Dedifferentiated amniotic fluid mesenchymal stem cell (primary cell): ENCODE data around the gene KRT3.
"Not testable (repeated sequence)": the region's sequence is repeated elsewhere in the genome, so short reads cannot be mapped to it uniquely, and the experiment has no call there.

Experiments used
- DNase-seq: peaks from one replicate; pipeline ENCODE4 v3.0.0-alpha.2; 2016; ENCODE audit errors: extremely low spot score

KRT3 gene

DNA sequence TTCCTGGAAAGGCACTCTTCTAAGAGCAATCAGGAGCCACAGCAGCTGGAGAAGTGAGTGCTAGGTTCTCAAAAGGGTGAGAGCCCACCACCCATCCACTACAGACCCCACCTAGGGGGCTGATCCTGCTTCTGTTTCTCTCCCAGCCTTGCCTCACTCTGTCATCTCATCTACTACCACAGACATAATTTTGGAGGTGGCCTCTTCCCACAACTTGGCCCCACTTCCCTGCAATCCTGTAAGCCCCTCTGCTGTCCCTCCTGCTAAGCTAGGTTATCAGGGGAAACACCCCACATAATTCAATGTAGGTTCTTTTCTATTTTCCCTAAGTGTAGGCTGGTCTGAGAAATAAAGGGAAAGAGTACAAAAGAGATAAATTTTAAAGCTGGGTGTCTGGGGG is 35.3 kb downstream of the KRT3 start:
- no peak for DNase-seq

DNA sequence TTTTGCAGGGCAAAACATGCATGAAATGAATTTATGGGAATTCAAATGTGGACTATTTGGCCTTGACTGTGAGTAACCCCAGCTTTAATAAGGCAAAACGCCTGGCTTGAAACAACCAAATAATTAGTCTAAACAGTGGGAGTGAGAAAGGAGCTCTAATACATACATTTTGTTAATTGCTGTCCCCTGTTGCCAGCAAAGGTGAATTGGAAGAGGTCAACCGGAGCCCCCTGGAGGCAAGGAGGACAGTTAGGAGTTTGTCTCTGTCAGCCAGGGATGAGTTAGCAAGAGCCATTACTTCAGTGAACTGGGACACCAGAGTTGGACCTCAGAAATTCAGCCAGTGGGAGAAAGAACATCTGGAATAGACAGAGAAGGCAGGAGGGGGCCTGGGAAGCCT is 36.2 kb downstream of the KRT3 start:
- DNase-seq: no peak

DNA sequence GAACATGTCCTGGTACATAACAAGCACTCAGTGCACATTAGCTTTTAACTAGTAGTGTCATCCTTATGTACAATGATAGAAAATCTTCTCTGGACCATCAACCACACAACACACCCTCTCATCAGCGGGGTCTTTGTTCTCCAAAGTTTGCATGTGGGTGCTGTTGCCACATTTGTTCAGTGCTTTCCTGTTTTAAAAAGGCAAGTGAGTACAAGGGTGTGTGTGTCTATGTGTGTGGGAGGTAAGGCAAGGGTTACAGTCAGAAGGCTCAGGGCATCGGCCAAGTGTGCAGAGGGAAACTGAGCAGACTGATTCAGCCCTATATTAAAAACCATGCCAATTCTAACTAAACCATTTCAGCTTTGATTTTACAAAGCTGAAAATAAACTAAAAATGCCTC is 36.7 kb downstream of the KRT3 start:
- no peak for DNase-seq

DNA sequence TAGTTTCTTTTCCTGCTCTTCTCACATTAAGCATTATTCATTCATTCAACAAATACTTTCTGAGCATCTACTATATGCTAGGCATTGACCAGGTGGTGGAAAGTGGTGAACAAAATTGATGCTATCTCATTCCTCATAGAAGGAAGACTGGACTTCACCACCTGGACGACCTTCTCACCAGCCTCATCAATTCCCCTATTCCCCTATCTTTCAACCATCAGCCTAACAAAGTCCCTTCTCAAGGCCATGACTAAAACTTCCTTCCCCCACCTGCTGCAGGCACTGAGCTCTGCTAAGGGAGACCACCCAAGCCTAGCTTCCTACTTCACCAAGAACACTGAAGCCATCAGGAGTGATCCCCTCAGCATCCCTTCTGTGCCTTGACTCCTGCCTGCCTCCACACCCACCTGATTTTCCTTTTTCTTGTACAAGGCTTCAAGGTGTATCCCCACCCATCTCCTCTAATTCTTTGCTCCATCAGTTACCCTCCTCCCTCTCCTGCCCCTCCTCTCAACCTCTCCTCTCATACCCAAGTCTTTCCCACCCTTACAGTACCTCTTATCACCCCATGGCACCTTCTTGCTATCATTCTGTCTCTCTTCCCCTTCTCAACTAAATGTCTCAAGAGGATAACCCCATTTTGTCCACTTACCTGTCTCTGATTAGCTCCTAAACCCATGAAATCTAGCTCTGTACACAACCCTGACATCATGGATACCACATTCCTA is 38.3 kb downstream of the KRT3 start:
- DNase-seq: no peak

DNA sequence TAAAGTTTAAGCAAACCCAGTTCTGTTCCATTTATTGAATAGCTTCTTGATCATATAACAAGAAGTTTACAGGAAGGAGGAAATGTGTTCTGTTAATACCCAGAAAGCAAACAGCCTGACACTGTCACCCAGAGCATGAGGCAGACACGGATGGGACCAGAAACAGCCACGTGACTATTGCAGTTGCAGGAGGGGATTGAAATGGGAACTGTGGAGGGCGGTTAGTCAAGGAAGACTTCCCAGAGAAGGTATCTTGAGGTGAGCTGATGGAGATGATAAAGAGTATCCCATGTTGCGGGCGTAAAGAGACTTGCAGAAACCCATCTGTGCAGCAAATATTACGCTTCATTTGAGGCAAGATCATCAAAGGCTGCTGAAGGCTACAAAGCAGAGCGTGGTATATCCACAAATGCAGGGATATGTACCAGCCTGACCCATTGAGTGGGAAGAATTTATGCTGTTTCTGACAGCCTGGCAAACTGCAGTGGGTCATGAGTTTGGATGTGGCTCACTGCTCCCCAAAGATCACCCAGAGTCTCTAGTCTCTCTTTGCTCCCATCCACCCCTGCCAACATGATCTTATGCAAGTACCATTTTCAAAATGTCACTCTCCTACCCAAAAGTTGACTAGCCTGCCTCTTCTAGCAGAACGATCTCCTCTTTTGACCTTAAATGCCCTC is 39.5 kb downstream of the KRT3 start:
- no peak for DNase-seq

DNA sequence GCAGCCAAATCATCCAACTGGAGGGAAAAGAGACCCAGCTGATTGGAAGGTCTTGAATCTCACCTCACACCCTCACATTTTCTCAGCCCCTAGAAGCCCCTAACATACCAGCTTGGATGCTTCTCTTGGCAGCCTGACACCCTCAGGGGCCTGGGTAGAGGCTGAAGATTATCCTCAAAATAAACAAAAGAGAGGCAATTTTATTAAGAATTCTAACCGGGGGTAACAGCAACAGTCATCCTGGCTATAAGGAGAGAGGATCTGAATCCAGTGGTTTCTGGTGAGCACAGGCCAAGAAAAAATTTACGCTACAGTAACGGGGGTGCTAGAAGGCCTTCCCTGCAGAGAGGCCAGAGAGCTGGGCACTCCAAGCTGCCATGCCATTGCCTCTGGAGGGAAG is 40.4 kb downstream of the KRT3 start:
- DNase-seq: no peak

DNA sequence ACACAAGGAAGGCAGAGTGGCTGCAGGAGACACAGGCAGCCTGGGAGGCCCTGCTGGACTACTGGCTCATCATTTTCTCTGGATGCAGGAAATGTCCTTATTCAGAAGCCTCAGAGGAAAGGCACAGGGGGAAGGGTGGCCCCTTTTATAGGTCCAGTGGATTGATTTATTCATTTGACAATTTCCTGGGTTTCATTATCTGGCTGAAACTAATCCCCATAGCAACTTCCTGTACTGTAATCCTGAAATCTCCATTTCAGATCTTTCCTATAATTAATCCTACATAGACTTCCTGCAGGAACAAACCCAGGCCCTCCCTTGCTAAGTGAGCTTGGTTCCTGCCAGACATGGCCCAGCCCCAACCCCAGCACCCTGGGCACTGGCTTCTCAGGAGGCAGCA is 41.8 kb downstream of the KRT3 start:
- DNase-seq: no peak

DNA sequence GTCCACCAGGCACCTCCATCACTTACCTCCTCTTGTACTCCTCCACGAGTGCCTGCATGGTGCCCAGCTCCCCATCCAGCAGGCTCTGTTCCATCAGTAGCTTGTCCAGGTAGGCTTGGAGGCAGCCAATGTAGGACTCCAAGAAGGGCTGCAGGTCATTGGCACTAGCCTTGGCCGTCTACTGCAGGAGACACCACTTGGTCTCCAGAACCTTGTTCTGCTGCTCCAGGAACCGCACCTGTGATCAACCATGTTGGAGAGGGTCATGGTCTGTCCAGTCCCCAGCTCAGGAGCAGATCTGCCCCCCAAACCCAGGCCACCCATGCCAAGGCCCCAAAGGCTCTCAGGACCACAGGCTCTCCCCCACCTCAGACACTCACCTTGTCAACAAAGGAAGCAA is 42.6 kb downstream of the KRT3 start:
- no peak for DNase-seq

DNA sequence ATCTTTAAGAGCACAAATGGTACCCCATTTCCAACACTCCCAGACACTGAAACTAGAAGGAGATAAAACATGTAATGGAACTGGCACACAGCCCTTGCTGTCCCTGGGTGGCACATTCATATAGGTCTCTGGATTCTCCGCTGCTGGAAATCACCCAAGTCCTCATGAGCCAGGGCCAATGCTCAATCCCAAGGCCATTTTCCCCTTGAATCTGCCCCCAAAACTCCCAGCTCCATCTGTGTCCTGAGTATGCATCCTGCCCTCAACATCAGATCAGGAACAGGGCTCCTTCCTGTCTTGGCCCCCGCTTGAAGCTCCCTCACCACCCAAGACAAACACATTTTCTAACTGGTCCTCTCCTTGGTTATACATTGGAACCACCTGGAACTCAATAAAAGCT is 43.4 kb downstream of the KRT3 start:
- DNase-seq: no peak

DNA sequence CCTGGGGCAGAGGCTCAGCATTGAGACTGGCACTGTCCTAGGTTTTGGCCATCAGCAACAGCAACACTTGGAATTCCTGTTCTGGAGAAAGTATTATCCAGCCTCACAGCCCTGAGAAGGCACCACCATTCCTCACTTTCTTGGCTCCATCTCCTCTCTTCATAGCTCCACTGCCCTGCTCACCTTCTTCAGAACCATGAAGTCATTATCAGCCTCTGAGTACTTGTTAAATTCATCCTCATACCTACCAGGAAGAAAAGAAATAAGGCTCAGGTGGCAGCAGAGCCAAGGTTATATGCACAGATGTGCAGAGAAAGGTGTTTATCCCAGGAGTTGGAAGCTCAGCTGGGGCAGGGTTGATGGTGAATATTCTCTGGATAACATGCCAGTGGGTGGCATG is 44.1 kb downstream of the KRT3 start:
- DNase-seq: no peak

DNA sequence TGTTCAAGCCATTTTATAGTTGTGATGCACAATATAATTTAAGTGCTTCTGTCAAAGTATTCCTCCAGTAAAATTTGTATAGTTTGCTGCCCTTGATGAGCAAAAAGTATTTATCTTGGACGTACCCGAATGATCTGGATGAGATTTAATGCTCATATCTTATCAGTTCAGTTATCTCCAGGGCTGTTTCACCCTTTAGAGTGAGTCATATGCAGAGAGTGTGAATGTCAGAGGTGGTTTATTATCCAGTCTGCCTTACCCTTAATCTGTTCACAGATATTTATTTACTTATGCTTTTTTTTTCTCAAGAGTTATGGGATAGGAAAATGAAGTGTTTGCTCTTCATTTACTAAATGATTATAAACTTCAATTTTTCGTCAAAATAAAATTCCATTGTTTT is 45.4 kb downstream of the KRT3 start:
- DNase-seq: not testable (repeated sequence)

DNA sequence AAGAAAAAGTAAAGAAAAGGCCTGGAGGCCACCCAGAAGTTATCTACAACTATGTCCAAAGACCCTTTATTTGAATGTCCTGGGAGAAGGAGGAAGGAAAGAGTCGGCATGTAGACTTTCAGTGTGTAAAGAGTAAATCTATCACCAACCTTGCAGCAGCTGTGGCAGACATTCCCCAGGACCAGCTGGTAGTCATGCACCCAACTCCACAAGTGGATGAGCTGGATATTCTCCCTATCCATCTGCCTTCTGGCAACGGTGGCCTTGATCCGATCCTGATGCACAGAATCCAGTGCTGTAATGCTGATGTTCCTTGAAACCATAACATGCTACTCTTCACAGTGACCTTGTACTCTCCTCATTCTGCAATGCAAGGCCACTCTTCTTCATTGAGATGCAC is 46.1 kb downstream of the KRT3 start:
- no peak for DNase-seq

DNA sequence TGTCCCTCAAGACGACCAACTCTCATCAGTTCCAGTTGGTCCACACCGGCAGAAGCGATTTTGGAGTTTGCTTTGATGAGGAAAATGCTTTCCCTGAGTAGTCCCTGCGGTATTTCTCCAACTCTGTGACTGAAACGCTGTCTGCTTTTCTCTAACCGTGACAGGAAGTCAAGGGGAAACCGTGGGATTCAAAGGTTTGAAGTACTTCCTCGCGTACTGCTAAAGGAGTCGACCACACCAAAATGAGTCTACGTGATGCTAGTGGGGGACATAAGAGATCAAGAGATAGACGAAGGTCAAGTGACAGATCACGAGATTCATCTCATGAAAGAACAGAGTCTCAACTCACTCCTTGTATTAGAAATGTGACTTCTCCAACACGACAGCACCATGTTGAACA is 47.3 kb downstream of the KRT3 start:
- no peak for DNase-seq

DNA sequence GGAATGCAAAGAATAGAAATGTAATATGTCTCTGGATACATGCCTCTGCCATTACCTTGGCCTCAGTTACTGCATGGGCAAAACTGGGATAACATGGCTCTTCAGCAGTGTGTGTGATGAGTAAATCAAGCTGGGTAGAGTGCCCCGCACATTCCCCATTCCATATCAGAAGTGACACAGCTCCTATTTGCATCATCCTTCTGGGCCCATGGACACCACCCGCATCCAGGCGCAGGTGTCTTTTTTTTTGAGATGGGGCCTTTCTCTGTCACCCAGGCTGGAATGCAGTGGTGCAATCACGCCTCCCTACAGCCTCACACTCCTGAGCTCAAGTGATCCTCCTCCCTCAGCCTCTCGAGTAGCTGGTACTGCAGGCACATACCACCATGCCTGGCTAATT is 50.4 kb downstream of the KRT3 start:
- no peak for DNase-seq

DNA sequence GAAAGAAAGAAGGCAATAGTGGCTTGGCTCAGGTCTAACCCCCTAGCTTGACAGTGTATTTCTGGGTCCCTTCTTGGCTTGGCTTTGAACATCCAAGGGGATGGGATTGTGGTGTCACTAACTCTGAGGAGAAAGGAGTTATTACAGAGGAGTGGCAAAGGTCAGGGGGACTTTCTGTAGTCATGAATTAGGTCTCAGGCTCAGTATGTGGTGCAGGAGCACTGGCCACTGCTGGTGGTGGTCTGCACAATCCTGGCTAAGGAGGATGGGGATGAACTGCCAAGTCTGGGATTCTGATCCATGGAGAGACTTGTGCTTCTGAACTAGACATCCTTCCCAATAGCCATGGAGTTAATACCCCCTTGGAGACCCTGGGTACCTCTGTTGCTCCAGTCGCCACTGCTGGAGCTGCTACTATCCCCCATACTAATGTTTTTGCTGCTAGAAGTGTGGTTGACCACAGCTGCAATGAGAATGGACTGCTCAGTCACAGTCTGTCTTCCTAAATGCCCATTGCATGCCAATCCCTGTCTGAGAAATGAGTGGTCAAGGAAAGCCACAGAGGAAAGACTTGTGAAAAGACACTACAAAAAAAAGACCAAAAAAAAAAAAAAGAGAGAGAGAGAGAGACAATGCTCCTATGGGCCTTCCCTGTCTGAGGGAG is 51.3 kb downstream of the KRT3 start:
- DNase-seq: no peak

DNA sequence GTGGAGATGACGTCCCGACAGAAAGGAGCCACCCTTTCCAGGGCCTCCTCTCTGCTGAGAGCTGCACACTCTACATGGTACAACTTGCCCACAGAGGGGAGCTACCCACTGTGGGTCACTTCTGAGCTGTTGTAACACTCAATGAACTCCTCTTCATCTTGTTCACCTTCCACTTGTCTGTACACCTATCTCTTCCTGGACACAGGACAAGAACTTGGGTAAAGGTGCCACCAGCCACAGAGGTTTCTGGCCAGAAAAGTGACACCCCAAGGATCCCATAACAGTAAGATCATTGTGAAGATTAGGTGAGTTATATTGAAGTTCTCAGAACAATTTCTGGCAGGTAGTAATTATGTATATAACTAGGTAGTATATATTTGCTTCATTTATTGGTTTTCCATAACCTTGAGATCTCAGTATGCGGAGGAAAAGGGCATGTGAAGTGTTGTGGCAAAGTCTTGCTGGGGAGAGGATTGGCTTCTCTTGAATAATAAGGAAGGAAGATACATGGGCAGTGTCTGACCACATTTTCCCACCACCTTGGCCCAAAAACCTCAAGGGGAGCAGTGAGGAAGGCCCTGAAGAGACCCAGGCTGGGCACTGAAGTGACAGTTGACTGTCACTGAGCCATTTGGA is 53.0 kb downstream of the KRT3 start:
- no peak for DNase-seq

DNA sequence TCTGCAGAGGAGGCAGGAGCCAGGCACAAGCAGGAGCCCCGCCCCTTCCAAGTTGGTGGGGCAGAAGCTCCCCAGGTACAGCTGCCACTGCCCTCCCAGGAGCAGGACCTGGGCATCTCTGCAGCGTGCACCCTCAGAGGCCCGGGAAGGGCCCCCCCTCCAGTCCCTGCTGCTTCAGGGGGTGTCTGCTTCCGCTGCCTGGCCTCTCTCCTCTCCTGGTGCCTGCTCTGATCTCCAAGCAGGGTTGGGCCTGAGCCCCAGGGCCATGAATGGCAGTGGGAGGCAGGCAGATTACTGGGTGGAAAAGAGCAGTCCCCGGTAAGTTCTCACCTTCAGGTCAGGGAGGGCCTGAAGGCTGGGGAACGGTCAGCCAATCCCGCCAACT is 53.7 kb downstream of the KRT3 start:
- DNase-seq: no peak

DNA sequence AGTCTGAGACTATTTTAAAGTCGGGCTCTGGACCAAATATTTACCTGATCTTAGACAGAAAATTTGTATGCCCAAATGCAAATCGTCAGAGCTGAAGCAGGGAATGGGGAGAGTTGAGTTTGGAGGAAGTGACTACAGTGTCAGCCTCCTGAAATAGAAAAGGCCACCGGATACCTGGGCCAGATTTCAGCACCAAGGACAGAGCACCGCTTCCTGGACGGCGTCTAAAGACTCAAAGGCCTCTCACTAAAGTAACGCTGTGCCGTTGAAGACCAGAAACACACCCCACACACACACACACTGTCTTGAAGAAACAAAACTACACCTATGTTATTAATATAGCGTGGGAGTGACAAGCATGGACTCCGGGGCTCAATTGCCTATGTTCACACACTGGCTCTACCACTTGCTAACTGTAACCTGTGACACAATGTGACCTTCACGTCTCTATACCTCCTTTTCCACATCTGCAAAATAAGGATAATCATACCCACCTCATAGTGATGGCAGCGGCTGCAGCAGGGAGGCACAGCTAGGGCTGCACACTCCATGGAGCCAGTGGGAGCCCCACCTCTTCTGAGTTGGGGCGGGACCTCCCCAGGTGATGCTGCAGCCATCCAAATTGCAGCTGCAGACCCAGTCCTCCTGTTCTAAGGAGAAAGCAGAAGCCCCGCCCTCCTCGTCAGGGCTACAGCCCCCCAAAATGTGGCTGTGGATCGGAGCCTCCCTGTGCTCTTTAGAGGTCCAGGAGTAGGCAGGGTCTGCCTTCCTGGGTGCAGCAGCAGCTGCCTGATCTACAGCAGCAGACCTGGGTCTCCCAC is 54.3 kb downstream of the KRT3 start:
- peak; percentile 20 for DNase-seq

DNA sequence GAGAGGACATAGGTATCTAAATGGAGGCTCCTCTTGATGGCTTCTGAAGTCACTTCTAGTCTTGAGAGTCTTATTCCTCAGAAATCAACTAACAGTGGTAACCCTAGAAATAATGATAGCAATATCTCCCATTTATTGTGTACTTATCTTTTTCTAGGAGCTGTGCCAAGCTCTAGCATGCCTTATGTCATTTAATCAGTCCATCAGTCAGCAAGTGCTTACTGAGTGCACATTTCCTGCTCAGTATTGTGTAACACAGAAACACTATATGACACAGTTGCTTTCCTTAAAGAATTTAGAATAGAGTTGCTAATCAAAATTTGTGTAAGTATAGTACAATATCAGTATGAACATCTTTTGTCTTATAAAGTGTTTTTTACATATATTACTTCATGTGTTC is 55.3 kb downstream of the KRT3 start:
- no peak for DNase-seq

DNA sequence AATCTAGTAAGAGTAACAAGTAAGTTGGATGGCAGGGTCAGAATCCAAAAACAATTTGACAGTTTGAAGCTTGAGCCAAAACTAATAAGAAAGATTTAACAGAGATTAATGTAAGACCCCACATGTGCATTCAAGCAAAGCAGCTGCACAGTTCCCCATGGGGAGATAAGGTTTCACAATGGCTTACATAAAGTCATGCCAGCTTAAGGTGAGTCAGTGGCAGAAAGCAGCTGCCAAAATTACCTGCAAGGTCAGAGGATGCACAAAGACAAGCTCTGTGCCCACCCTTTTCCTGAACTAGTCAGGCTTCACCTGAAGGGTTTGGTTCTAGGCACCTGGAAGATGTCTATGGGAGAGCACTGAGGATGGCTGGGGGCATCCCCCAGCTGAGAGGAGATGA is 56.0 kb downstream of the KRT3 start:
- DNase-seq: no peak
